MM.1S (cell line): ENCODE results near the gene ADIPOR2.

ENCODE experiments used
- DNase-seq: peaks from one replicate; pipeline ENCODE4 v3.0.0-alpha.2; 2015
- H2AFZ ChIP-seq: fragments of 300-600 bp; sonication (generic); 2 replicates; pipeline ENCODE4 v1.6.0; 2016; ENCODE audit warnings: antibody characterized with exemption, low read length
- H3F3A ChIP-seq: fragments of 300-600 bp; sonication (generic); 2 replicates; pipeline ENCODE4 v1.6.1; 2016; ENCODE audit warnings: mild to moderate bottlenecking, antibody characterized with exemption, low read length, moderate library complexity, mixed read lengths; ENCODE audit not compliant: insufficient read depth
- H3K27ac ChIP-seq: fragments of 300-600 bp; sonication (generic); 2 replicates; pipeline ENCODE4 v1.5.1; 2016; ENCODE audit warnings: mild to moderate bottlenecking, low read length
- H3K27me3 ChIP-seq: fragments of 300-600 bp; sonication (generic); replicated peaks from 2 replicates; pipeline ENCODE4 v1.6.0; 2016; ENCODE audit warnings: low read length; ENCODE audit not compliant: insufficient read depth
- H3K36me3 ChIP-seq: fragments of 300-600 bp; sonication (generic); replicated peaks from 2 replicates; pipeline ENCODE4 v1.6.1; 2016; ENCODE audit warnings: mild to moderate bottlenecking, low read length, mixed read lengths; ENCODE audit not compliant: insufficient read depth
- H3K4me1 ChIP-seq: fragments of 300-600 bp; sonication (generic); 2 replicates; pipeline ENCODE4 v1.6.1; 2016; ENCODE audit warnings: low read length, mixed read lengths
- H3K4me2 ChIP-seq: fragments of 300-600 bp; sonication (generic); 2 replicates; pipeline ENCODE4 v1.6.0; 2016; ENCODE audit warnings: low read depth, low read length
- H3K4me3 ChIP-seq: fragments of 300-600 bp; sonication (generic); 2 replicates; pipeline ENCODE4 v1.5.1; 2016; ENCODE audit warnings: low read length, mixed read lengths
- H3K79me2 ChIP-seq: fragments of 300-600 bp; sonication (generic); 2 replicates; pipeline ENCODE4 v1.6.1; 2016; ENCODE audit warnings: mixed run types, low read length, mixed read lengths
- H3K9ac ChIP-seq: fragments of 300-600 bp; sonication (generic); 2 replicates; pipeline ENCODE4 v1.6.1; 2016; ENCODE audit warnings: low read length, mixed read lengths
- H3K9me2 ChIP-seq: fragments of 300-600 bp; sonication (generic); replicated peaks from 2 replicates; pipeline ENCODE4 v1.6.1; 2016; ENCODE audit warnings: mild to moderate bottlenecking, low read length, mixed read lengths; ENCODE audit not compliant: insufficient read depth
- H3K9me3 ChIP-seq: fragments of 300-600 bp; sonication (generic); replicated peaks from 2 replicates; pipeline ENCODE4 v1.6.1; 2016; ENCODE audit warnings: mild to moderate bottlenecking, low read length, mixed read lengths; ENCODE audit not compliant: insufficient read depth
- H4K20me1 ChIP-seq: fragments of 300-600 bp; sonication (generic); 2 replicates; pipeline ENCODE4 v1.6.1; 2016; ENCODE audit warnings: mild to moderate bottlenecking, low read length, moderate library complexity, mixed read lengths; ENCODE audit not compliant: insufficient read depth
- CTCF ChIP-seq: fragments of 300-600 bp; sonication (generic); IDR thresholded peaks from 2 replicates; pipeline ENCODE4 v1.5.1; 2016; ENCODE audit warnings: antibody characterized with exemption, low read length, mixed read lengths
- EZH2 ChIP-seq: fragments of 300-600 bp; sonication (generic); optimal IDR thresholded peaks from 2 replicates; pipeline ENCODE3; 2017; ENCODE audit warnings: low read depth, mild to moderate bottlenecking, antibody characterized with exemption, low read length, mixed read lengths
- EZH2phosphoT487 ChIP-seq: fragments of 300-600 bp; sonication (generic); IDR thresholded peaks from 2 replicates; pipeline ENCODE4 v1.6.1; 2018; ENCODE audit warnings: antibody characterized with exemption, low read length

Gene ADIPOR2

GRCh38 chr12:1811281-1811947 lies 120.5 kb downstream of the ADIPOR2 start:
- TF ChIP-seq EZH2 = no peak
- TF ChIP-seq EZH2phosphoT487 = no peak
- TF ChIP-seq CTCF = no peak
- H2AFZ ChIP-seq = no peak overlapping the region
- H3K27me3 ChIP-seq = peaks cover 50% of the 10 kb centered on the region
- no peaks in the 10 kb centered on the region for H3K9me3 ChIP-seq
- H3K4me3 ChIP-seq = no peak overlapping the region
- no peak overlapping the region for H3K27ac ChIP-seq
- no peaks in the 10 kb centered on the region for H3K9me2 ChIP-seq
- 0 out of 2 replicates have a peak, but pooled peaks cover 8% of the 10 kb centered on the region for H3K4me1 ChIP-seq
- H3K4me2 ChIP-seq = no peak overlapping the region
- no peak for DNase-seq
- no peaks in the 10 kb centered on the region for H4K20me1 ChIP-seq
- H3K9ac ChIP-seq = no peak overlapping the region
- no peaks in the 10 kb centered on the region for H3K79me2 ChIP-seq
- no peaks in the 10 kb centered on the region for H3F3A ChIP-seq
- no peaks in the 10 kb centered on the region for H3K36me3 ChIP-seq

GRCh38 chr12:1811948-1812291 lies 121.0 kb downstream of the ADIPOR2 start:
- Histone ChIP-seq H2AFZ (no peak overlapping the region), H3K27ac (no peak overlapping the region), H3K79me2 (no peaks in the 10 kb centered on the region), H3F3A (no peaks in the 10 kb centered on the region), H3K9me2 (no peaks in the 10 kb centered on the region), H3K4me1 (0 out of 2 replicates have a peak, but pooled peaks cover 8% of the 10 kb centered on the region), H3K27me3 (peaks cover 56% of the 10 kb centered on the region), H3K4me2 (no peak overlapping the region), H3K36me3 (no peaks in the 10 kb centered on the region), H3K9me3 (no peaks in the 10 kb centered on the region), H4K20me1 (no peaks in the 10 kb centered on the region), H3K4me3 (no peak overlapping the region), H3K9ac (no peak overlapping the region)
- no peak for DNase-seq
- TF ChIP-seq EZH2 (no peak), CTCF (no peak), EZH2phosphoT487 (no peak)

- Histone ChIP-seq H3K4me2 (peak overlapping the region; percentile 53; the same call in 1 of the 2 replicates), H3K27ac (no peak overlapping the region), H3K9ac (no peak overlapping the region), H3K27me3 (peaks cover 59% of the 10 kb centered on the region), H3K9me3 (no peaks in the 10 kb centered on the region), H3K4me1 (0 out of 2 replicates have a peak, but pooled peaks cover 8% of the 10 kb centered on the region), H3K79me2 (no peaks in the 10 kb centered on the region), H3K9me2 (no peaks in the 10 kb centered on the region), H3K4me3 (peak overlapping the region; percentile 8; the same call in 1 of the 2 replicates), H4K20me1 (no peaks in the 10 kb centered on the region), H2AFZ (no peak overlapping the region), H3F3A (no peaks in the 10 kb centered on the region), H3K36me3 (no peaks in the 10 kb centered on the region)
- TF ChIP-seq CTCF (no peak), EZH2phosphoT487 (no peak), EZH2 (no peak)
- DNase-seq = peak; percentile 50
Measured at GRCh38 chr12:1812650-1813302, 121.9 kb downstream of the ADIPOR2 start.
